Panc1 (cell line): ENCODE measurements around the gene PROX2. TPM values are rescaled to one million over a fixed set of nuclear protein-coding genes. Genes with fewer than 3 reads are reported as not detected.

Source experiments
- ATAC-seq: fragments of 200-7000 bp; cut with Tn5 transposase; 2 replicates; pipeline ENCODE4 v1.9.1; 2020; ENCODE audit warnings: mild to moderate bottlenecking, moderate library complexity
- BruUV-seq: library from RNA; stranded (reverse); fragments of 400-500 nt; replicated peaks from 2 replicates; lab custom pipeline; 2021; lab: Mats Ljungman, UMichigan
- CTCF ChIA-PET: fragments of 300-600 bp; sonication (Branson Sonifier 250); formaldehyde crosslinking; loops from one replicate; lab custom pipeline; 2022; ENCODE audit warnings: antibody characterized with exemption; lab: Charles Lee
- POLR2A ChIA-PET: fragments of 300-600 bp; sonication (Branson Sonifier 250); formaldehyde crosslinking; loops from one replicate; lab custom pipeline; 2022; ENCODE audit warnings: antibody characterized with exemption; lab: Charles Lee
- DNase-seq: peaks from one replicate; pipeline ENCODE4 v3.0.0-alpha.2; 2010; ENCODE audit warnings: low read depth, low spot score
- H3K27ac ChIP-seq: 2 replicates; pipeline ENCODE4 v1.5.1; 2011; ENCODE audit warnings: mild to moderate bottlenecking, low read length, inconsistent platforms
- H3K27me3 ChIP-seq: fragments of 200-500 bp; sonication (Bioruptor generic); 2 replicates; pipeline ENCODE4 v1.6.0; 2014; ENCODE audit warnings: low read length, inconsistent platforms; ENCODE audit not compliant: control insufficient read depth, insufficient read depth
- H3K36me3 ChIP-seq: fragments of 200-500 bp; sonication (Bioruptor generic); 2 replicates; pipeline ENCODE4 v1.5.1; 2014; ENCODE audit warnings: inconsistent platforms, mild to moderate bottlenecking, low read length, moderate library complexity; ENCODE audit not compliant: control insufficient read depth, insufficient read depth
- H3K4me1 ChIP-seq: 2 replicates; pipeline ENCODE4 v1.5.1; 2011; ENCODE audit warnings: inconsistent platforms, mild to moderate bottlenecking, low read length, moderate library complexity; ENCODE audit not compliant: control insufficient read depth, insufficient read depth
- H3K4me3 ChIP-seq, 2 experiments: 2 replicates each; pipeline ENCODE4 v1.5.1; 2011 to 2012; ENCODE audit warnings: low read depth in 2 of 2, low read length in 2 of 2, mild to moderate bottlenecking in 2 of 2, inconsistent platforms in 1 of 2, moderate library complexity in 1 of 2
- H3K9me3 ChIP-seq: fragments of 200-500 bp; sonication (Bioruptor generic); 2 replicates; pipeline ENCODE4 v1.5.1; 2014; ENCODE audit warnings: low read depth, mild to moderate bottlenecking, inconsistent platforms, low read length, moderate library complexity; ENCODE audit not compliant: control insufficient read depth, insufficient read depth
- POLR2AphosphoS5 ChIP-seq: IDR thresholded peaks from 2 replicates; pipeline ENCODE4 v1.6.1; 2012; ENCODE audit warnings: mild to moderate bottlenecking, low read depth, low read length, moderate library complexity
- SIN3A ChIP-seq: IDR thresholded peaks from 2 replicates; pipeline ENCODE4 v1.6.1; 2012; ENCODE audit warnings: low read depth, mild to moderate bottlenecking, low read length, moderate library complexity, borderline replicate concordance; ENCODE audit not compliant: insufficient read depth
- TCF7L2 ChIP-seq: IDR thresholded peaks from 2 replicates; pipeline ENCODE4 v1.6.1; 2011; ENCODE audit warnings: mild to moderate bottlenecking, low read depth, low read length, inconsistent platforms
- in situ Hi-C: cut with HindIII; loops from 2 replicates; pipeline ENCODE4 v1.10.0; 2016; ENCODE audit warnings: low sequenced_read_pairs, low pct_unique_long_range_greater_than_20kb
- intact Hi-C: fragments of 100-400 bp; cut with micrococcal nuclease; formaldehyde crosslinking; loops from one replicate; pipeline ENCODE4 v1.10.0; 2022; ENCODE audit not compliant: unreplicated experiment
- total RNA-seq: library from RNA; stranded (reverse); gene quantifications from one replicate; pipeline ENCODE4 v1.2.1, GENCODE V29; 2021; ENCODE audit not compliant: unreplicated experiment
- TF ChIP-seq, protein P1 (sequence below): fragments of 450-650 bp; IDR thresholded peaks from 2 replicates; pipeline ENCODE4 v1.5.1; 2017; ENCODE audit warnings: mild to moderate bottlenecking
- TF ChIP-seq, protein P2 (sequence below), 2 experiments: IDR thresholded peaks; 2 replicates each; pipeline ENCODE4 v1.6.1; 2011 to 2012; ENCODE audit warnings: low read depth in 2 of 2, control low read depth in 1 of 2, low read length in 1 of 2, mild to moderate bottlenecking in 1 of 2, moderate library complexity in 1 of 2; ENCODE audit not compliant: insufficient read depth in 1 of 2

The PROX2 gene
- total RNA-seq, 1 experiment from 2014 or later: not detected

DNA sequence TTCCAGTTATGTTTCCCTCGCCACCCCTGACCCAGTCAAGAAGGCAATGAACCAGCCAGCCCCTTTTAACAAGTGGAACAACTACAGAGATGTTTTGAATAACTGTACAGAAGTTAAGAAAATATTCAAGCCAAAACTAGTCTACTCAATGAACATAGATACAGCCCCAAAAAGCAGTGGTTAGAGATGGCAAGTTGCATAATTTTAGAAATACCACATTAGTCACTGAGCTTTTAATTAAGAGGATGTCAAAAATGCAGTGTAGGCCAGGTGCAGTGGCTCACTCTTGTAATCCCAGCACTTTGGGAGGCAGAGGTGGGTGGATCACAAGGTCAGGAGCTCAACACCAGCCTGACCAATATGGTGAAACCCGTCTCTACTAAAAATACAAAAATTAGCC is 27.2 kb downstream of the PROX2 start:
- CTCF ChIA-PET: interaction anchor here (0.5 kb wide), 1 partner anchor 20 kb away, joined by 3 read pairs; no protein-coding TSS in a partner anchor
- in situ Hi-C loops (no loop called here), intact Hi-C loops (no loop called here)
- H3K27me3 ChIP-seq: no peaks in the 10 kb centered on the region
- no TSS peak for BruUV-seq
- no peak overlapping the region for H3K4me3 ChIP-seq
- H3K36me3 ChIP-seq: no peaks in the 10 kb centered on the region
- TF ChIP-seq, protein P1, sequence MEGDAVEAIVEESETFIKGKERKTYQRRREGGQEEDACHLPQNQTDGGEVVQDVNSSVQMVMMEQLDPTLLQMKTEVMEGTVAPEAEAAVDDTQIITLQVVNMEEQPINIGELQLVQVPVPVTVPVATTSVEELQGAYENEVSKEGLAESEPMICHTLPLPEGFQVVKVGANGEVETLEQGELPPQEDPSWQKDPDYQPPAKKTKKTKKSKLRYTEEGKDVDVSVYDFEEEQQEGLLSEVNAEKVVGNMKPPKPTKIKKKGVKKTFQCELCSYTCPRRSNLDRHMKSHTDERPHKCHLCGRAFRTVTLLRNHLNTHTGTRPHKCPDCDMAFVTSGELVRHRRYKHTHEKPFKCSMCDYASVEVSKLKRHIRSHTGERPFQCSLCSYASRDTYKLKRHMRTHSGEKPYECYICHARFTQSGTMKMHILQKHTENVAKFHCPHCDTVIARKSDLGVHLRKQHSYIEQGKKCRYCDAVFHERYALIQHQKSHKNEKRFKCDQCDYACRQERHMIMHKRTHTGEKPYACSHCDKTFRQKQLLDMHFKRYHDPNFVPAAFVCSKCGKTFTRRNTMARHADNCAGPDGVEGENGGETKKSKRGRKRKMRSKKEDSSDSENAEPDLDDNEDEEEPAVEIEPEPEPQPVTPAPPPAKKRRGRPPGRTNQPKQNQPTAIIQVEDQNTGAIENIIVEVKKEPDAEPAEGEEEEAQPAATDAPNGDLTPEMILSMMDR: no peak
- no peak for TF ChIP-seq SIN3A
- no peak for TF ChIP-seq TCF7L2
- POLR2A ChIA-PET: no interaction called here
- ATAC-seq: no peak
- DNase-seq: no peak
- H3K4me1 ChIP-seq: no peaks in the 10 kb centered on the region
- no peaks in the 10 kb centered on the region for H3K9me3 ChIP-seq
- H3K27ac ChIP-seq: no peak overlapping the region

DNA sequence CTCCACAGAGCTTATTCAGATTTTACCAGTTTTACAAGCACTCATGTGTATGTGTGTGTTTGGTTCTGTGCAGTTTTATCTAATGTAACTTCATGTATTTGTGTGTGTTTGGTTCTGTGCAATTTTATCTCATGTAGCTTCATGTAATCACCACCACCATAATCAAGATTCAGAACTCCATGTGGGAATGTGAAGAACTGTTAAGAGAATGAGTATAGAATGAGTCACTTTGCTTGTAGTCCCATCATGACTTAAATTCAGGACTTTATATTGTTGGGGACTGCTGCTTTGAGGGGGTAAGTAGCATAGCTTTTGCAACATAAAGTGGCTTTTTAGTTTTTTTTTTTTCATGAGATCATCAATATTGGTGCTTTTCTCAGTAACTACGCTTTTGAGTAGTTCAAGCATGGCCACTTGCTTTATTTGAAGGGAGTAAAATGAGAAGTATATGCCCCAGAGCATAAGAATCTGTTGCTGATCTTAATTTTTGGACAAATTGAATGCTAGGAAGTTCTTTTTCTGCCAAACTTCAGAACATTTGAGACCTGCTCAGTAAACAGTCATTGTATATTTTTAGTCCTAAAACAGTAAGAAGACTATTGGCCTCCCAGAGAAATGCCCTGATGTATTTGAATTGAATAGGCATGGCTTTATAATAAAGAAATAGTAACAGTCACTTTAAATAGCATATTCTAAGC is 28.8 kb downstream of the PROX2 start:
- Histone ChIP-seq H3K9me3 (no peaks in the 10 kb centered on the region), H3K4me1 (no peaks in the 10 kb centered on the region), H3K27ac (no peak overlapping the region), H3K36me3 (no peaks in the 10 kb centered on the region), H3K27me3 (no peaks in the 10 kb centered on the region), H3K4me3 (no peak overlapping the region)
- in situ Hi-C loops: no loop called here
- no peak for ATAC-seq
- DNase-seq: no peak
- ChIA-PET POLR2A (no interaction called here), CTCF (no interaction called here)
- TF ChIP-seq, protein P1: no peak
- no peak for TF ChIP-seq POLR2AphosphoS5
- TF ChIP-seq SIN3A: no peak
- no peak for TF ChIP-seq TCF7L2
- TF ChIP-seq, protein P2, sequence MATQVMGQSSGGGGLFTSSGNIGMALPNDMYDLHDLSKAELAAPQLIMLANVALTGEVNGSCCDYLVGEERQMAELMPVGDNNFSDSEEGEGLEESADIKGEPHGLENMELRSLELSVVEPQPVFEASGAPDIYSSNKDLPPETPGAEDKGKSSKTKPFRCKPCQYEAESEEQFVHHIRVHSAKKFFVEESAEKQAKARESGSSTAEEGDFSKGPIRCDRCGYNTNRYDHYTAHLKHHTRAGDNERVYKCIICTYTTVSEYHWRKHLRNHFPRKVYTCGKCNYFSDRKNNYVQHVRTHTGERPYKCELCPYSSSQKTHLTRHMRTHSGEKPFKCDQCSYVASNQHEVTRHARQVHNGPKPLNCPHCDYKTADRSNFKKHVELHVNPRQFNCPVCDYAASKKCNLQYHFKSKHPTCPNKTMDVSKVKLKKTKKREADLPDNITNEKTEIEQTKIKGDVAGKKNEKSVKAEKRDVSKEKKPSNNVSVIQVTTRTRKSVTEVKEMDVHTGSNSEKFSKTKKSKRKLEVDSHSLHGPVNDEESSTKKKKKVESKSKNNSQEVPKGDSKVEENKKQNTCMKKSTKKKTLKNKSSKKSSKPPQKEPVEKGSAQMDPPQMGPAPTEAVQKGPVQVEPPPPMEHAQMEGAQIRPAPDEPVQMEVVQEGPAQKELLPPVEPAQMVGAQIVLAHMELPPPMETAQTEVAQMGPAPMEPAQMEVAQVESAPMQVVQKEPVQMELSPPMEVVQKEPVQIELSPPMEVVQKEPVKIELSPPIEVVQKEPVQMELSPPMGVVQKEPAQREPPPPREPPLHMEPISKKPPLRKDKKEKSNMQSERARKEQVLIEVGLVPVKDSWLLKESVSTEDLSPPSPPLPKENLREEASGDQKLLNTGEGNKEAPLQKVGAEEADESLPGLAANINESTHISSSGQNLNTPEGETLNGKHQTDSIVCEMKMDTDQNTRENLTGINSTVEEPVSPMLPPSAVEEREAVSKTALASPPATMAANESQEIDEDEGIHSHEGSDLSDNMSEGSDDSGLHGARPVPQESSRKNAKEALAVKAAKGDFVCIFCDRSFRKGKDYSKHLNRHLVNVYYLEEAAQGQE (IDR thresholded peaks at IDR 0.05; ENCODE audit: insufficient read depth in 1 of 2, low read depth in 2 of 2, low read length in 1 of 2): no peak
- no TSS peak for BruUV-seq
- intact Hi-C loops: no loop called here
